Measurements from ENCODE around the gene LAIR2. TPM values are rescaled to one million over a fixed set of nuclear protein-coding genes. Genes with fewer than 3 reads are reported as not detected.
"Not testable (repeated sequence)": the region's sequence is repeated elsewhere in the genome, so short reads cannot be mapped to it uniquely, and the experiment has no call there.

LAIR2 gene
- total and polyA plus RNA-seq, 9 donors = 0.29 to 0.41 TPM; not detected in 7

GRCh38 chr19:54464630-54465425 is 37.8 kb upstream of the LAIR2 start:
- peaks cover 30% of the 10 kb centered on the region for H3K36me3 ChIP-seq (ENCODE audit: control insufficient read depth, insufficient read depth, low read length)
- H3K4me1 ChIP-seq (ENCODE audit: control insufficient read depth, insufficient read depth, low read length) = peaks cover 40% of the 10 kb centered on the region
- H3K27ac ChIP-seq (ENCODE audit: low read length) = peak overlapping the region; percentile 93
- H3K4me3 ChIP-seq (ENCODE audit: low read length) = peak overlapping the region; percentile 56
- no peaks in the 10 kb centered on the region for H3K9me3 ChIP-seq (replicated peaks; ENCODE audit: control insufficient read depth, low read depth, low read length)
- DNase-seq = peak; percentile 89
- 7% methylated on average over 82 of the region's 87 CpGs for WGBS (ENCODE audit: insufficient coverage)
- H3K27me3 ChIP-seq (ENCODE audit: control insufficient read depth, insufficient read depth, low read length) = peaks cover 8% of the 10 kb centered on the region

DNA sequence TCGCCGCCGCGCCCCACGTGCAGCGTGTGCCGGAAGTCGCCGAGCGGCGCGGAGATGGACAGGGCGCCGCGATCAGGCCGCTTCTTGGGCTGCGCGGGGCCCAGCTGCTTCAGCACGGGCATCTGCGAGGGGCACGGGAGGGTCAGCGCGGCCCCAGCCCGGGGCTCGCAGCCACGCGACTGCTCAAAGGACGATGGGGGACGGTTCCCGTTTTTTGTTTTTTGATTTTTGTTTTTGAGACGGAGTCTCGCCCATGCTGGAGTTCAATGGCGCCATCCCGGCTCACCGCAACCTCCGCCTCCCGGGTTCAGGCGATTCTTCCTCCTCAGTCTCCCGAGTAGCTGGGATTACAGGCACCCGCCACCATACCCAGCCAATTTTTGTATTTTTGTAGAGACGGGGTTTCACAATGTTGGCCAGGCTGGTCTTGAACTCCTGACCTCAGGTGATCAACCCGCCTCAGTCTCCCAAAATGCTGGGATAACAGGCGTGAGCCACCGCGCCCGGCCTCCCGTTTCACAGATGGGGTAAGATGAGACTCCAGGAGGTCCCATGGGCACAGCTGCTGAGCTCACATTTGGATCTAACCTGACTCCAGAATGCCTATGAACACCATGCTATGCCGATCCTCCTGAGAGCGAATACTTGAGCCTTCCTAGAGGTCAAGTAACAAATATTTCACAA is 37.1 kb upstream of the LAIR2 start:
- H3K27me3 ChIP-seq (ENCODE audit: control insufficient read depth, insufficient read depth, low read length) = peaks cover 14% of the 10 kb centered on the region
- no peak overlapping the region for H3K4me3 ChIP-seq (ENCODE audit: low read length)
- H3K9me3 ChIP-seq (replicated peaks; ENCODE audit: control insufficient read depth, low read depth, low read length) = no peaks in the 10 kb centered on the region
- 57% methylated on average over 41 of the region's 49 CpGs for WGBS (ENCODE audit: insufficient coverage)
- DNase-seq = no peak
- no peak overlapping the region for H3K27ac ChIP-seq (ENCODE audit: low read length)
- H3K4me1 ChIP-seq (ENCODE audit: control insufficient read depth, insufficient read depth, low read length) = peaks cover 45% of the 10 kb centered on the region
- peaks cover 24% of the 10 kb centered on the region for H3K36me3 ChIP-seq (ENCODE audit: control insufficient read depth, insufficient read depth, low read length)

GRCh38 chr19:54466110-54466480 is 36.5 kb upstream of the LAIR2 start:
- 97% methylated on average over 7 of the region's 14 CpGs for WGBS (ENCODE audit: insufficient coverage)
- not testable (repeated sequence) for H3K27ac ChIP-seq (ENCODE audit: low read length); H3K9me3 ChIP-seq (replicated peaks; ENCODE audit: control insufficient read depth, low read depth, low read length); DNase-seq; H3K4me3 ChIP-seq (ENCODE audit: low read length)
- Histone ChIP-seq H3K27me3 (ENCODE audit: control insufficient read depth, insufficient read depth, low read length) (peaks cover 18% of the 10 kb centered on the region), H3K36me3 (ENCODE audit: control insufficient read depth, insufficient read depth, low read length) (peaks cover 19% of the 10 kb centered on the region), H3K4me1 (ENCODE audit: control insufficient read depth, insufficient read depth, low read length) (peaks cover 46% of the 10 kb centered on the region)

DNA sequence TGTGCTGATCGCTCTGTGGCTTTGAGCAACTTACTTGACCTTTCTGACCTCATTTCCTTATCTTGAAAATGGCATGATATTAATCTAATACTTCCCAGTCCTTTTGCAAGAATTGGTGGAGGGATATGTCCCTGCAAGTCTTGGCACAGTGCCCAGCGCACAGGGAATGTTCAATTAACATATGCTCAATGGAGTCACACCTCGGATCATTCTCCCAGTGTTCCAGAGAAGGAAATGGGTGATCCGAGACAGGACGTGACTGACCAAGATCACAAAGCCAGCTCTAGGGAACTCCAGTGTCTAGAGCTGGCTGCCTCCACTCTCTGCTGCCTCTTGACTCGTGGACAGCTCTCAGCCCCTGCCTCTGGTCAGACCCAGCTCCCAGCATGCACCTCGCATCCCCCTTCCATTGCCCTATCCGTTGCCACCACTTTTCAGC is 33.1 kb upstream of the LAIR2 start:
- no peaks in the 10 kb centered on the region for H3K9me3 ChIP-seq (replicated peaks; ENCODE audit: control insufficient read depth, low read depth, low read length)
- WGBS (ENCODE audit: insufficient coverage) = 38% methylated on average over 7 of the region's 8 CpGs
- peaks cover 34% of the 10 kb centered on the region for H3K4me1 ChIP-seq (ENCODE audit: control insufficient read depth, insufficient read depth, low read length)
- H3K36me3 ChIP-seq (ENCODE audit: control insufficient read depth, insufficient read depth, low read length) = peaks cover 6% of the 10 kb centered on the region
- peaks cover 26% of the 10 kb centered on the region for H3K27me3 ChIP-seq (ENCODE audit: control insufficient read depth, insufficient read depth, low read length)
- H3K4me3 ChIP-seq (ENCODE audit: low read length) = no peak overlapping the region
- DNase-seq = peak; percentile 49
- H3K27ac ChIP-seq (ENCODE audit: low read length) = peak overlapping the region; percentile 87

GRCh38 chr19:54470276-54470887 is 32.2 kb upstream of the LAIR2 start:
- no peaks in the 10 kb centered on the region for H3K9me3 ChIP-seq (replicated peaks; ENCODE audit: control insufficient read depth, low read depth, low read length)
- H3K36me3 ChIP-seq (ENCODE audit: control insufficient read depth, insufficient read depth, low read length) = peaks cover 6% of the 10 kb centered on the region
- WGBS (ENCODE audit: insufficient coverage) = 58% methylated on average over 2 of the region's 10 CpGs
- peaks cover 26% of the 10 kb centered on the region for H3K27me3 ChIP-seq (ENCODE audit: control insufficient read depth, insufficient read depth, low read length)
- no peak for DNase-seq
- peaks cover 31% of the 10 kb centered on the region for H3K4me1 ChIP-seq (ENCODE audit: control insufficient read depth, insufficient read depth, low read length)
- peak overlapping the region; percentile 51 for H3K4me3 ChIP-seq (ENCODE audit: low read length)
- H3K27ac ChIP-seq (ENCODE audit: low read length) = peak overlapping the region; percentile 87

GRCh38 chr19:54470991-54471782 is 31.4 kb upstream of the LAIR2 start:
- peaks cover 31% of the 10 kb centered on the region for H3K4me1 ChIP-seq (ENCODE audit: control insufficient read depth, insufficient read depth, low read length)
- peak overlapping the region; percentile 51 for H3K4me3 ChIP-seq (ENCODE audit: low read length)
- DNase-seq = peak; percentile 79
- H3K9me3 ChIP-seq (replicated peaks; ENCODE audit: control insufficient read depth, low read depth, low read length) = no peaks in the 10 kb centered on the region
- peaks cover 6% of the 10 kb centered on the region for H3K36me3 ChIP-seq (ENCODE audit: control insufficient read depth, insufficient read depth, low read length)
- H3K27me3 ChIP-seq (ENCODE audit: control insufficient read depth, insufficient read depth, low read length) = peaks cover 21% of the 10 kb centered on the region
- peak overlapping the region; percentile 87 for H3K27ac ChIP-seq (ENCODE audit: low read length)
- WGBS (ENCODE audit: insufficient coverage) = 3% methylated on average over 45 of the region's 60 CpGs

DNA sequence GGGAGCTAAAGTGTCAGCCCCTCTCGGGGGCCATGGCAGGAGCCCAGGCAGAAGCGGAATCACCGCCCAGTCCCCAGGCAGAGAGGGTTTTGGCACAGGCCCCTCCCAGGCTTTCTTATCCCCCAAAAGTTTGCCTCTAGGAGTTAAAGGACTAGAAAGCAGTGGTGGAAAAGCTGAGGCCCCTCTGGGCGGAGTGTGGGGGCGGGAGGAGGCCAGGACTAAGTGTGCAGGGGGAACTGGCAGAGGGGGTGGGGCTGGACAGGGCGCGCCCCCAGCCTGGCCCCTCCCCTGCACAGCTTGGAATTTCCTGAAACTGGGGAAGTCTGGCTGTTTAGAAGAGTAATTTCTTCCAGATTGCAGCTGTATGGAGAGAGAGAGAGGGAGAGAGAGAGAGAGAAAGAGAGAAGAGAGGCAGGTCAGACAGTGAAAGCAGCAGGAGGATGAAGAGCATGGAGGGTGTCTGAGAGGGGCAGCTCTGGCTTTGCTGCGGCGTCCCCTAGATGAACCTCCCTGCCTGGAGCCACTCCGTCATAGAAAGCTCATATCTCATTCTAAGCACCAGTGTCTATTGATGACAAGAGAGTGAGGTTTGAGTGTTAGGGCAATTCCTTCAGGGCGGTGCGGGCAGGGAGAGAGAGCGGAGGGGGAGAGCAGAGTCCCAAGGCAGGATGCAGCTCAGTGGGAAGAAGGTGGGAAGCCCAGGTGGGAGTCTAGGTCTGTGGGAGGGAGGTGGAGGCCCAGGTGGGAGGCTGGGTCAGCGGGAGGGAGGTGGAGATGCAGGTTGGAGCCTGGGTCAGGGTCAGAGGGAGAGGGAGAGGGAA is 29.4 kb upstream of the LAIR2 start, which contains the start of gene CDC42EP5:
CDC42EP5 (minus strand) TSS at position 226 of the 821 bp plus-strand sequence. CDS start 7,749 bp downstream, outside the sequence.
- H3K9me3 ChIP-seq (replicated peaks; ENCODE audit: control insufficient read depth, low read depth, low read length) = no peaks in the 10 kb centered on the region
- peaks cover 21% of the 10 kb centered on the region for H3K27me3 ChIP-seq (ENCODE audit: control insufficient read depth, insufficient read depth, low read length)
- H3K27ac ChIP-seq (ENCODE audit: low read length) = peak within 1 kb of the TSS; percentile 96
- peak within 1 kb of the TSS; percentile 53 for H3K4me3 ChIP-seq (ENCODE audit: low read length)
- H3K4me1 ChIP-seq (ENCODE audit: control insufficient read depth, insufficient read depth, low read length) = peaks cover 31% of the 10 kb centered on the region
- H3K36me3 ChIP-seq (ENCODE audit: control insufficient read depth, insufficient read depth, low read length) = peaks cover 6% of the 10 kb centered on the region
- 6% methylated on average over 7 of the region's 14 CpGs for WGBS (ENCODE audit: insufficient coverage)
- DNase-seq = peak; percentile 99

DNA sequence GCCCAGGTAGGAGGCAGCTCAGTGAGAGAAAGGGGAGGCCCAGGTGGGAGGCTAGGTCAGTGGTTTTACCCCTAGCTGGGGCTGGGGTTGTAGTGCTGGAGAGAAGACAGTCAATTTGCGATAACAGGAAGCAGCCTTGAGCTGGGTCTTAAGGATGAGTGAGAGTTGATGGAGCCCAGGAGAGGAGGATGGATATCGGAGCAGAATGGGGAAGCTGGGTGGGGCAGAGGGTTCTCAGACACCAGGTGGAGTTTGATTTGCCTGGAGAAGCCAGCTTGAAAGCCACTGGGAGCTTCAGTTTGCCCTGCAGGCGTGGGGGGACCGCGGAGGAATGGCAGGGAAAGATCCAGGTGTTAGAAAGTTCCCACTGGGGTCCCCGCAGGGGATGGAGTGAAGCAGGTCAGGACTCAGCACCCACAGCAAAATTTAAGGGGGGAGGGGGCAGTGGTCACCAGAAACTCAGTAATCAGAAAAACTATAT is 28.7 kb upstream of the LAIR2 start:
- H3K36me3 ChIP-seq (ENCODE audit: control insufficient read depth, insufficient read depth, low read length) = peaks cover 6% of the 10 kb centered on the region
- no peaks in the 10 kb centered on the region for H3K9me3 ChIP-seq (replicated peaks; ENCODE audit: control insufficient read depth, low read depth, low read length)
- peak overlapping the region; percentile 53 for H3K4me3 ChIP-seq (ENCODE audit: low read length)
- H3K27me3 ChIP-seq (ENCODE audit: control insufficient read depth, insufficient read depth, low read length) = peaks cover 21% of the 10 kb centered on the region
- H3K27ac ChIP-seq (ENCODE audit: low read length) = peak overlapping the region; percentile 96
- no peak for DNase-seq
- H3K4me1 ChIP-seq (ENCODE audit: control insufficient read depth, insufficient read depth, low read length) = peaks cover 31% of the 10 kb centered on the region
- 15% methylated on average over 2 of the region's 6 CpGs for WGBS (ENCODE audit: insufficient coverage)

GRCh38 chr19:54475706-54476105 is 26.9 kb upstream of the LAIR2 start:
- Histone ChIP-seq H3K27ac (ENCODE audit: low read length) (no peak overlapping the region), H3K4me3 (ENCODE audit: low read length) (no peak overlapping the region), H3K4me1 (ENCODE audit: control insufficient read depth, insufficient read depth, low read length) (peaks cover 18% of the 10 kb centered on the region), H3K27me3 (ENCODE audit: control insufficient read depth, insufficient read depth, low read length) (peaks cover 13% of the 10 kb centered on the region), H3K9me3 (replicated peaks; ENCODE audit: control insufficient read depth, low read depth, low read length) (no peaks in the 10 kb centered on the region), H3K36me3 (ENCODE audit: control insufficient read depth, insufficient read depth, low read length) (no peaks in the 10 kb centered on the region)
- 78% methylated on average over 11 of the region's 11 CpGs for WGBS (ENCODE audit: insufficient coverage)
- no peak for DNase-seq
